IMR-90 (cell line): Measurements from ENCODE around the gene MSMO1. TPM values are rescaled to one million over a fixed set of nuclear protein-coding genes. Genes with fewer than 3 reads are reported as not detected.

Source experiments
- ATAC-seq: fragments of 200-7000 bp; cut with Tn5 transposase; 2 replicates; pipeline ENCODE4 v1.9.1; 2020; ENCODE audit warnings: low read depth, mild to moderate bottlenecking, moderate library complexity
- BruUV-seq: library from RNA; stranded (reverse); fragments of 400-500 nt; replicated peaks from 2 replicates; lab custom pipeline; 2021; lab: Mats Ljungman, UMichigan
- CTCF ChIA-PET: fragments of 300-600 bp; formaldehyde crosslinking; extraction: SDS; loops from one replicate; lab custom pipeline; 2021; ENCODE audit warnings: antibody characterized with exemption; lab: Yijun Ruan, JAX
- POLR2A ChIA-PET: fragments of 300-600 bp; sonication (Branson Sonifier 250); formaldehyde crosslinking; loops from one replicate; lab custom pipeline; 2022; ENCODE audit warnings: antibody characterized with exemption; ENCODE audit not compliant: unreplicated experiment; lab: Charles Lee
- DNase-seq: peaks from one replicate; pipeline ENCODE4 v3.0.0; 2013
- H2AFZ ChIP-seq: replicated peaks from 2 replicates; pipeline ENCODE3; 2013; ENCODE audit warnings: low read length, mild to moderate bottlenecking; ENCODE audit not compliant: poor library complexity
- H2AK5ac ChIP-seq: 2 replicates; pipeline ENCODE4 v1.6.1; 2013; ENCODE audit warnings: low read depth, low read length, inconsistent platforms
- H2AK9ac ChIP-seq: replicated peaks from 2 replicates; pipeline ENCODE3; 2013; ENCODE audit warnings: mild to moderate bottlenecking, low read depth, low read length, moderate library complexity; ENCODE audit not compliant: poor library complexity
- H2BK120ac ChIP-seq: 2 replicates; pipeline ENCODE4 v1.6.1; 2013; ENCODE audit warnings: low read depth, low read length, inconsistent platforms
- H2BK15ac ChIP-seq: 3 replicates; pipeline ENCODE4 v1.6.1; 2013; ENCODE audit warnings: low read depth, low read length, inconsistent platforms
- H2BK20ac ChIP-seq: 2 replicates; pipeline ENCODE4 v1.6.1; 2013; ENCODE audit warnings: low read depth, mild to moderate bottlenecking, inconsistent platforms, low read length, moderate library complexity
- H2BK5ac ChIP-seq: 2 replicates; pipeline ENCODE4 v1.6.1; 2013; ENCODE audit warnings: mild to moderate bottlenecking, low read depth, low read length, inconsistent platforms; ENCODE audit not compliant: poor library complexity, severe bottlenecking
- H3K14ac ChIP-seq: replicated peaks from 2 replicates; pipeline ENCODE4 v1.6.1; 2013; ENCODE audit warnings: low read depth, low read length, inconsistent platforms
- H3K18ac ChIP-seq: 2 replicates; pipeline ENCODE4 v1.6.1; 2013; ENCODE audit warnings: low read depth, low read length, control low read depth
- H3K23ac ChIP-seq: 2 replicates; pipeline ENCODE4 v1.6.1; 2013; ENCODE audit warnings: low read depth, low read length, inconsistent platforms
- H3K27ac ChIP-seq: 2 replicates; pipeline ENCODE4 v1.5.1; 2013; ENCODE audit warnings: mild to moderate bottlenecking, control low read depth, low read length; ENCODE audit not compliant: insufficient read depth
- H3K27me3 ChIP-seq: 2 replicates; pipeline ENCODE4 v1.6.1; 2013; ENCODE audit warnings: low read length; ENCODE audit not compliant: control insufficient read depth, insufficient read depth
- H3K36me3 ChIP-seq: 2 replicates; pipeline ENCODE4 v1.6.1; 2013; ENCODE audit warnings: low read length, mixed read lengths; ENCODE audit not compliant: control insufficient read depth, insufficient read depth
- H3K4ac ChIP-seq: 2 replicates; pipeline ENCODE4 v1.6.1; 2013; ENCODE audit warnings: low read depth, low read length, inconsistent platforms
- H3K4me1 ChIP-seq: 2 replicates; pipeline ENCODE4 v1.6.1; 2013; ENCODE audit warnings: low read length, mixed read lengths; ENCODE audit not compliant: control insufficient read depth, insufficient read depth
- H3K4me2 ChIP-seq: 2 replicates; pipeline ENCODE4 v1.6.1; 2013; ENCODE audit warnings: low read depth, mild to moderate bottlenecking, control low read depth, low read length, moderate library complexity
- H3K4me3 ChIP-seq: 2 replicates; pipeline ENCODE4 v1.5.1; 2013; ENCODE audit warnings: low read depth, mild to moderate bottlenecking, control low read depth, low read length, moderate library complexity; ENCODE audit not compliant: insufficient read depth
- H3K56ac ChIP-seq: 2 replicates; pipeline ENCODE4 v1.6.1; 2013; ENCODE audit warnings: low read length, inconsistent platforms; ENCODE audit not compliant: insufficient read depth; ENCODE audit errors: extremely low read depth
- H3K79me1 ChIP-seq, 2 experiments: 2 replicates each; pipeline ENCODE4 v1.6.1; 2013; ENCODE audit warnings: low read length in 2 of 2, inconsistent platforms in 1 of 2, low read depth in 1 of 2
- H3K9ac ChIP-seq: 2 replicates; pipeline ENCODE4 v1.6.1; 2013; ENCODE audit warnings: low read depth, low read length, control low read depth
- H3K9me1 ChIP-seq: 2 replicates; pipeline ENCODE4 v1.6.1; 2013; ENCODE audit warnings: low read length, inconsistent platforms; ENCODE audit not compliant: insufficient read depth
- H3K9me3 ChIP-seq: 2 replicates; pipeline ENCODE4 v1.6.1; 2013; ENCODE audit warnings: low read length; ENCODE audit not compliant: control insufficient read depth, insufficient read depth
- H4K20me1 ChIP-seq: 2 replicates; pipeline ENCODE4 v1.6.1; 2013; ENCODE audit warnings: low read length, inconsistent platforms; ENCODE audit not compliant: insufficient read depth
- H4K5ac ChIP-seq: 2 replicates; pipeline ENCODE4 v1.6.1; 2013; ENCODE audit warnings: mild to moderate bottlenecking, low read depth, low read length, control low read depth
- H4K8ac ChIP-seq, 2 experiments: 2 replicates each; pipeline ENCODE4 v1.6.1; 2013; ENCODE audit warnings: low read depth in 2 of 2, low read length in 2 of 2, control low read depth in 1 of 2, inconsistent platforms in 1 of 2
- H4K91ac ChIP-seq: 2 replicates; pipeline ENCODE4 v1.6.1; 2013; ENCODE audit warnings: low read depth, low read length, inconsistent platforms; ENCODE audit not compliant: insufficient read depth
- BHLHE40 ChIP-seq: fragments of 150-350 bp; IDR thresholded peaks from 2 replicates; pipeline ENCODE4 v1.6.1; 2016; ENCODE audit warnings: mild to moderate bottlenecking, low read depth, low read length
- CEBPB ChIP-seq: IDR thresholded peaks from 2 replicates; pipeline ENCODE4 v1.6.1; 2012; ENCODE audit warnings: low read depth, low read length, improper control_type of control experiment
- CHD1 ChIP-seq: IDR thresholded peaks from 2 replicates; pipeline ENCODE4 v1.6.1; 2012; ENCODE audit warnings: low read depth, low read length, improper control_type of control experiment
- CTCF ChIP-seq: conservative IDR thresholded peaks from 2 replicates; pipeline ENCODE4 v1.5.1; 2012; ENCODE audit warnings: mild to moderate bottlenecking, low read depth, low read length, improper control_type of control experiment
- FOS ChIP-seq: fragments of 150-350 bp; IDR thresholded peaks from 2 replicates; pipeline ENCODE4 v1.6.1; 2016; ENCODE audit warnings: low read depth, low read length
- MAFK ChIP-seq: IDR thresholded peaks from 2 replicates; pipeline ENCODE4 v1.6.1; 2012; ENCODE audit warnings: low read depth, low read length, improper control_type of control experiment
- MAZ ChIP-seq: IDR thresholded peaks from 2 replicates; pipeline ENCODE4 v1.6.1; 2012; ENCODE audit warnings: low read depth, mild to moderate bottlenecking, low read length, improper control_type of control experiment, moderate library complexity, borderline replicate concordance
- MXI1 ChIP-seq: IDR thresholded peaks from 2 replicates; pipeline ENCODE4 v1.6.1; 2012; ENCODE audit warnings: low read depth, mild to moderate bottlenecking, low read length, moderate library complexity, borderline replicate concordance
- NFE2L2 ChIP-seq: fragments of 150-350 bp; IDR thresholded peaks from 2 replicates; pipeline ENCODE4 v1.6.1; 2016; ENCODE audit warnings: low read depth, mild to moderate bottlenecking, low read length
- POLR2A ChIP-seq: IDR thresholded peaks from 2 replicates; pipeline ENCODE4 v1.6.1; 2012; ENCODE audit warnings: mild to moderate bottlenecking, low read depth, low read length
- RAD21 ChIP-seq: IDR thresholded peaks from 2 replicates; pipeline ENCODE4 v1.6.1; 2012; ENCODE audit warnings: low read length, improper control_type of control experiment
- RCOR1 ChIP-seq: IDR thresholded peaks from 2 replicates; pipeline ENCODE4 v1.6.1; 2012; ENCODE audit warnings: mild to moderate bottlenecking, low read length, improper control_type of control experiment; ENCODE audit not compliant: insufficient replicate concordance
- RFX5 ChIP-seq: IDR thresholded peaks from 2 replicates; pipeline ENCODE4 v1.8.0; 2012; ENCODE audit warnings: low read depth, mild to moderate bottlenecking, low read length, moderate library complexity
- SMC3 ChIP-seq: fragments of 150-350 bp; IDR thresholded peaks from 2 replicates; pipeline ENCODE4 v1.6.1; 2016; ENCODE audit warnings: low read depth, mild to moderate bottlenecking, antibody characterized with exemption, low read length, moderate library complexity
- USF2 ChIP-seq: fragments of 150-350 bp; IDR thresholded peaks from 2 replicates; pipeline ENCODE4 v1.6.1; 2017; ENCODE audit warnings: mild to moderate bottlenecking, antibody characterized with exemption, low read length, low read depth
- WGBS, 2 experiments: methylation state at CpG; one replicate each; pipeline versions ENCODE4 v1.1.5 to v1.1.7; 2013; ENCODE audit warnings: missing lambda C conversion rate in 2 of 2; ENCODE audit not compliant: insufficient read length in 1 of 2; ENCODE audit errors: extremely low coverage in 2 of 2; 5-methylcytosine and 5-hydroxymethylcytosine counted together
- dilution Hi-C: fragments of 300-500 bp; cut with HindIII; formaldehyde crosslinking; loops from one replicate; pipeline ENCODE4 v1.14.3; 2018; ENCODE audit warnings: low sequenced_read_pairs; ENCODE audit not compliant: unreplicated experiment
- in situ Hi-C: fragments of 300-500 bp; cut with MboI; formaldehyde crosslinking; loops from 3 replicates; pipeline ENCODE4 v1.14.3; 2019; ENCODE audit warnings: low sequenced_read_pairs, inconsistent platforms, mixed read lengths
- intact Hi-C: fragments of 100-400 bp; cut with micrococcal nuclease; formaldehyde crosslinking; loops from 2 replicates; pipeline ENCODE4 v1.10.0; 2022
- polyA plus RNA-seq, 3 experiments: library from polyadenylated mRNA; depleted of rRNA; stranded (reverse); fragments of >200 nt; gene quantifications; 2 replicates each; pipeline ENCODE4 v1.2.3, GENCODE V29; 2012; ENCODE audit warnings: low replicate concordance in 1 of 3
- total RNA-seq: library from RNA; depleted of rRNA; stranded (reverse); fragments of >200 nt; gene quantifications from 2 replicates; pipeline ENCODE4 v1.2.3, GENCODE V29; 2012
- TF ChIP-seq, protein P1 (sequence below): fragments of 150-350 bp; IDR thresholded peaks from 2 replicates; pipeline ENCODE4 v1.6.1; 2016; ENCODE audit warnings: low read depth, mild to moderate bottlenecking, low read length, moderate library complexity, borderline replicate concordance

MSMO1 gene
- total and polyA plus RNA-seq, 2 of the 4 experiments (the other 2 are of a cell fraction) = 40.1 to 42.1 TPM

GRCh38 chr4:165375465-165375864, 48.0 kb downstream of the MSMO1 start:
- Histone ChIP-seq H2BK20ac (no peak overlapping the region), H4K20me1 (no peaks in the 10 kb centered on the region), H3K4me3 (no peak overlapping the region), H3K4me1 (no peaks in the 10 kb centered on the region), H3K36me3 (no peaks in the 10 kb centered on the region), H4K91ac (no peak overlapping the region), H2BK5ac (no peak overlapping the region), H3K4me2 (no peak overlapping the region), H3K56ac (no peak overlapping the region), H3K9me1 (no peaks in the 10 kb centered on the region), H3K14ac (no peak overlapping the region), H2AFZ (no peak overlapping the region), H3K23ac (no peak overlapping the region), H4K5ac (no peak overlapping the region), H3K9me3 (no peaks in the 10 kb centered on the region), H2AK5ac (no peak overlapping the region), H3K4ac (no peak overlapping the region), H2AK9ac (no peak overlapping the region), H2BK15ac (no peak overlapping the region), H3K27me3 (peaks cover 2% of the 10 kb centered on the region; the same call in 1 of the 2 replicates), H3K79me1 (no peaks in the 10 kb centered on the region), H3K27ac (no peak overlapping the region), H3K18ac (no peak overlapping the region), H2BK120ac (no peak overlapping the region), H3K9ac (no peak overlapping the region), H4K8ac (no peak overlapping the region)
- intact Hi-C loops (no loop called here), dilution Hi-C loops (no loop called here), in situ Hi-C loops (no loop called here)
- TF ChIP-seq MAZ (no peak), MAFK (no peak), RCOR1 (no peak), NFE2L2 (no peak), CEBPB (no peak), MXI1 (no peak), RFX5 (no peak), CTCF (no peak), POLR2A (no peak), CHD1 (no peak), SMC3 (no peak), BHLHE40 (no peak), FOS (no peak), RAD21 (no peak), USF2 (no peak)
- TF ChIP-seq, protein P1, sequence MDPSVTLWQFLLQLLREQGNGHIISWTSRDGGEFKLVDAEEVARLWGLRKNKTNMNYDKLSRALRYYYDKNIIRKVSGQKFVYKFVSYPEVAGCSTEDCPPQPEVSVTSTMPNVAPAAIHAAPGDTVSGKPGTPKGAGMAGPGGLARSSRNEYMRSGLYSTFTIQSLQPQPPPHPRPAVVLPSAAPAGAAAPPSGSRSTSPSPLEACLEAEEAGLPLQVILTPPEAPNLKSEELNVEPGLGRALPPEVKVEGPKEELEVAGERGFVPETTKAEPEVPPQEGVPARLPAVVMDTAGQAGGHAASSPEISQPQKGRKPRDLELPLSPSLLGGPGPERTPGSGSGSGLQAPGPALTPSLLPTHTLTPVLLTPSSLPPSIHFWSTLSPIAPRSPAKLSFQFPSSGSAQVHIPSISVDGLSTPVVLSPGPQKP = no peak
- ChIA-PET CTCF (no interaction called here), POLR2A (no interaction called here)
- WGBS, 2 experiments = no CpG with 5 or more reads among the region's 2 CpGs
- ATAC-seq (no peak), DNase-seq (no peak)
- no TSS peak for BruUV-seq
